CD4-positive, alpha-beta T cell (primary cell): Measurements from ENCODE around the gene TRIM43B. TPM values are rescaled to one million over a fixed set of nuclear protein-coding genes. Genes with fewer than 3 reads are reported as not detected.
"Not testable (repeated sequence)": the region's sequence is repeated elsewhere in the genome, so short reads cannot be mapped to it uniquely, and the experiment has no call there.

Experiments
- ATAC-seq: fragments of 200-7000 bp; cut with Tn5 transposase; one replicate; pipeline ENCODE4 v1.10.0; 2022; ENCODE audit warnings: mild to moderate bottlenecking; ENCODE audit not compliant: poor library complexity
- CTCF ChIA-PET: fragments of 350-600 bp; sonication (Branson Sonifier 250); formaldehyde crosslinking; loops from one replicate; lab custom pipeline; 2021; ENCODE audit warnings: antibody characterized with exemption, inconsistent platforms; lab: Charles Lee
- POLR2A ChIA-PET: fragments of 350-600 bp; sonication (Branson Sonifier 250); formaldehyde crosslinking; loops from one replicate; lab custom pipeline; 2021; ENCODE audit warnings: antibody characterized with exemption, inconsistent platforms; lab: Charles Lee
- DNase-seq, 14 experiments: peaks; one replicate each; pipeline ENCODE4 v3.0.0-alpha.2; 2013 to 2020; ENCODE audit warnings: mixed read lengths in 2 of 14
- H3K27ac ChIP-seq, 2 donors: one replicate each; pipeline versions ENCODE4 v1.5.1 to v1.7.0; 2013; ENCODE audit warnings: low read length in 2 of 2, low read depth in 1 of 2, mild to moderate bottlenecking in 1 of 2
- H3K27me3 ChIP-seq, 2 experiments: 1 replicate in 1 of 2; 2 replicates in 1 of 2; pipeline versions ENCODE4 v1.6.1 to v1.7.0; 2013; ENCODE audit warnings: low read length in 2 of 2, control low read depth in 1 of 2, mild to moderate bottlenecking in 1 of 2, moderate library complexity in 1 of 2; ENCODE audit not compliant: insufficient read depth in 2 of 2, control insufficient read depth in 1 of 2
- H3K36me3 ChIP-seq: one replicate; pipeline ENCODE4 v1.6.1; 2013; ENCODE audit warnings: low read length, control low read depth; ENCODE audit not compliant: insufficient read depth
- H3K4me1 ChIP-seq: one replicate; pipeline ENCODE4 v1.6.1; 2013; ENCODE audit warnings: low read length, control low read depth; ENCODE audit not compliant: insufficient read depth
- H3K4me3 ChIP-seq: one replicate; pipeline ENCODE4 v1.5.1; 2013; ENCODE audit warnings: mild to moderate bottlenecking, low read length, moderate library complexity
- H3K9me3 ChIP-seq, 2 experiments: 1 replicate in 1 of 2; 2 replicates in 1 of 2; pipeline versions ENCODE4 v1.6.1 to v1.7.0; 2013; ENCODE audit warnings: low read length in 2 of 2, mild to moderate bottlenecking in 2 of 2, control low read depth in 1 of 2, moderate library complexity in 1 of 2; ENCODE audit not compliant: control insufficient read depth in 1 of 2, insufficient read depth in 1 of 2
- H3K27ac Mint-ChIP-seq: one replicate; pipeline ENCODE4 v1.8.0; 2020; ENCODE audit warnings: mixed read lengths
- H3K27me3 Mint-ChIP-seq: one replicate; pipeline ENCODE4 v1.8.0; 2021; ENCODE audit warnings: mixed read lengths
- H3K36me3 Mint-ChIP-seq: one replicate; pipeline ENCODE4 v1.8.0; 2021; ENCODE audit warnings: low read depth, mixed read lengths
- H3K4me1 Mint-ChIP-seq: one replicate; pipeline ENCODE4 v1.8.0; 2021; ENCODE audit warnings: low read depth, mixed read lengths
- H3K4me3 Mint-ChIP-seq: one replicate; pipeline ENCODE4 v1.8.0; 2020; ENCODE audit warnings: mild to moderate bottlenecking, mixed read lengths
- H3K9me3 Mint-ChIP-seq: one replicate; pipeline ENCODE4 v1.8.0; 2020; ENCODE audit warnings: mixed read lengths
- intact Hi-C, 2 experiments: fragments of 100-400 bp; cut with DNase I in 1 of 2; cut with micrococcal nuclease in 1 of 2; formaldehyde crosslinking; loops; one replicate each; pipeline versions ENCODE4 v1.15.1 to v1.9.0; 2023 to 2025; cut with DNase I, micrococcal nuclease
- total RNA-seq, 174 experiments: library from RNA in 2 of 174; stranded (reverse) in 2 of 174; gene quantifications; one replicate each; pipeline ENCODE4 v1.2.3 and lab custom pipeline; 2021 to 2026
- TF ChIP-seq, protein P1 (sequence below): fragments of 200-600 bp; IDR thresholded peaks from one replicate; pipeline ENCODE4 v1.8.0; 2022; ENCODE audit warnings: antibody characterized with exemption, mild to moderate bottlenecking

Gene TRIM43B
- total RNA-seq, 2 experiments from 2014 or later = not detected

DNA sequence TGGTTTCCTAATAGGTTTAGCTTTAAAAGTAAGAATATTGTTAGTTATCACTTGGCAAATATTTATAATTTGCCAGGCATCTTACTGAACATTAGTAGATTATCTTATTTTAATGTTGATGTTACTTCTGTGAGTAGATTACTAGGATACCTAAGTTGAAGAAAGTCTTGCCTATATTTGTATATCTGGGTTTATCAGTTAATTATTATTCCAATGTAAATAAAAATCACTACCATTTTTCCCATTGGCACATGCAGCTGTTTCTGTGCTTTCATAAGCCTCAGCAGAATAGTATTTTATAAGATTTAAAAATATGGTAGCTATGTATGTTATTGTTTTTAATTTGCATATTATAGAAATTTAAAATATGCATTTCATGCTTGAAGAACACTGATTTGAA is 16.3 kb upstream of the TRIM43B start:
- no peaks in the 10 kb centered on the region for H3K36me3 ChIP-seq
- no peak overlapping the region for H3K27ac ChIP-seq
- DNase-seq = no peak
- CTCF ChIA-PET = no interaction called here
- H3K9me3 ChIP-seq = no peaks in the 10 kb centered on the region
- POLR2A ChIA-PET = no interaction called here
- Mint-ChIP-seq H3K27me3 (peaks cover 15% of the 10 kb centered on the region), H3K4me1 (no peaks in the 10 kb centered on the region), H3K27ac (no peak overlapping the region), H3K36me3 (no peaks in the 10 kb centered on the region), H3K9me3 (no peaks in the 10 kb centered on the region), H3K4me3 (no peak overlapping the region)
- no peak for ATAC-seq
- no peaks in the 10 kb centered on the region for H3K4me1 ChIP-seq
- H3K27me3 ChIP-seq = no peaks in the 10 kb centered on the region
- H3K4me3 ChIP-seq = no peak overlapping the region
- TF ChIP-seq, protein P1, sequence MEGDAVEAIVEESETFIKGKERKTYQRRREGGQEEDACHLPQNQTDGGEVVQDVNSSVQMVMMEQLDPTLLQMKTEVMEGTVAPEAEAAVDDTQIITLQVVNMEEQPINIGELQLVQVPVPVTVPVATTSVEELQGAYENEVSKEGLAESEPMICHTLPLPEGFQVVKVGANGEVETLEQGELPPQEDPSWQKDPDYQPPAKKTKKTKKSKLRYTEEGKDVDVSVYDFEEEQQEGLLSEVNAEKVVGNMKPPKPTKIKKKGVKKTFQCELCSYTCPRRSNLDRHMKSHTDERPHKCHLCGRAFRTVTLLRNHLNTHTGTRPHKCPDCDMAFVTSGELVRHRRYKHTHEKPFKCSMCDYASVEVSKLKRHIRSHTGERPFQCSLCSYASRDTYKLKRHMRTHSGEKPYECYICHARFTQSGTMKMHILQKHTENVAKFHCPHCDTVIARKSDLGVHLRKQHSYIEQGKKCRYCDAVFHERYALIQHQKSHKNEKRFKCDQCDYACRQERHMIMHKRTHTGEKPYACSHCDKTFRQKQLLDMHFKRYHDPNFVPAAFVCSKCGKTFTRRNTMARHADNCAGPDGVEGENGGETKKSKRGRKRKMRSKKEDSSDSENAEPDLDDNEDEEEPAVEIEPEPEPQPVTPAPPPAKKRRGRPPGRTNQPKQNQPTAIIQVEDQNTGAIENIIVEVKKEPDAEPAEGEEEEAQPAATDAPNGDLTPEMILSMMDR = no peak
- intact Hi-C loops = no loop called here

GRCh38 chr2:95492076-95492475 is 7.5 kb upstream of the TRIM43B start:
- H3K27me3 ChIP-seq, H3K27ac ChIP-seq, CTCF ChIA-PET, intact Hi-C loops, H3K4me1 Mint-ChIP-seq, DNase-seq, POLR2A ChIA-PET, H3K9me3 Mint-ChIP-seq, H3K36me3 Mint-ChIP-seq, H3K4me3 ChIP-seq, H3K36me3 ChIP-seq, H3K27ac Mint-ChIP-seq, ATAC-seq, H3K9me3 ChIP-seq, H3K4me3 Mint-ChIP-seq, H3K4me1 ChIP-seq: not testable (repeated sequence)
- H3K27me3 Mint-ChIP-seq = peaks cover 22% of the 10 kb centered on the region

- H3K27me3 Mint-ChIP-seq, H3K36me3 ChIP-seq, POLR2A ChIA-PET, ATAC-seq, H3K9me3 ChIP-seq, H3K9me3 Mint-ChIP-seq, H3K27ac Mint-ChIP-seq, H3K4me3 Mint-ChIP-seq, intact Hi-C loops, H3K36me3 Mint-ChIP-seq, H3K27me3 ChIP-seq, H3K4me1 Mint-ChIP-seq, H3K4me3 ChIP-seq, DNase-seq, CTCF ChIA-PET, H3K27ac ChIP-seq, H3K4me1 ChIP-seq: not testable (repeated sequence)
Observed at GRCh38 chr2:95475025-95475424, 9.5 kb downstream of the TRIM43B start.

DNA sequence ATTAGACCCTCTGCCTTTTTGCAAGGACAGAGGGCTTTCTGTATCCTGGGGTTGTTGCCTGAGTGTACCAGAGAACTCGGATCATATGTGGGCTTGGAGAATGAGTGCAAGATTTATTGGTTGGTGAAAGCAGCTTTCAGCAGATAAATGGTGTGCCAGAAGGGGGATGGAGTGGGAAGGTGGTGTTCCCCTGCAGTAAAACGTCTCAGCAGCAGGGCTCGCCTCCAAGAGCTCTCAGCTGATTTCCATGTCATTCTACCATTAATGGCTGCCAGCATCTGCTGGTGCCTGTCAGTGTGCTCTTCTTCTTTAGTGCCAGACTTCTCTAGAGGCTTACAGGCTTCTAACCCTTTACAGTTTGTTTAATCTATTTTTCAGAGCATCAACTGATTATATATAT is 16.6 kb downstream of the TRIM43B start:
- H3K27me3 Mint-ChIP-seq, H3K9me3 Mint-ChIP-seq, ATAC-seq: not testable (repeated sequence)

DNA sequence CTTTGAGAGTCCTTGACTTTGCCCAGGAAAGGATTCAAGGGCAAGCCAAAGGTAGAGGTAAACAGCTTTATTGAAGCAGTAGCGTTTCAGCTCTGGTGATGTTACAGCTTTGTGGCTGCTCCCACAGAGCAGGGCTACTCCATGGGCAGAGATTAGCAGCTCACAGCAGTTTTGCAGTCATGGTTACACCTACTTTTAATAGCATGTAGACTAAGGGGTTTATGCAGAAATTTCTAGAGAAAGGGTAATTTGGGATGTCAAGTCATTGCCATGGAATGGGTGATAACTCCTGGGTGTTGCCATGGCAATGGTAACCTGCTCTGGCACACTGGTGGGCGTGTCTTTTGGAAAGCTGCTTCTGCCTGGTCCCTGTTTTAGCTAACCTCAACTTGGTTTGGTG is 18.0 kb downstream of the TRIM43B start:
- H3K27ac Mint-ChIP-seq, H3K36me3 ChIP-seq, DNase-seq, H3K4me3 ChIP-seq, H3K9me3 Mint-ChIP-seq, H3K4me1 Mint-ChIP-seq, H3K36me3 Mint-ChIP-seq, H3K4me3 Mint-ChIP-seq, CTCF ChIA-PET, ATAC-seq, H3K27me3 Mint-ChIP-seq, H3K9me3 ChIP-seq, H3K4me1 ChIP-seq, intact Hi-C loops, POLR2A ChIA-PET, H3K27me3 ChIP-seq, H3K27ac ChIP-seq: not testable (repeated sequence)

More for the DNA sequence above, 16.6 kb downstream of the TRIM43B start:
- intact Hi-C loops, H3K27ac ChIP-seq, H3K27me3 ChIP-seq, DNase-seq, H3K4me3 ChIP-seq, H3K9me3 ChIP-seq, H3K4me1 ChIP-seq, H3K36me3 Mint-ChIP-seq, H3K27ac Mint-ChIP-seq, CTCF ChIA-PET, H3K36me3 ChIP-seq, POLR2A ChIA-PET, H3K4me3 Mint-ChIP-seq, H3K4me1 Mint-ChIP-seq: not testable (repeated sequence)

DNA sequence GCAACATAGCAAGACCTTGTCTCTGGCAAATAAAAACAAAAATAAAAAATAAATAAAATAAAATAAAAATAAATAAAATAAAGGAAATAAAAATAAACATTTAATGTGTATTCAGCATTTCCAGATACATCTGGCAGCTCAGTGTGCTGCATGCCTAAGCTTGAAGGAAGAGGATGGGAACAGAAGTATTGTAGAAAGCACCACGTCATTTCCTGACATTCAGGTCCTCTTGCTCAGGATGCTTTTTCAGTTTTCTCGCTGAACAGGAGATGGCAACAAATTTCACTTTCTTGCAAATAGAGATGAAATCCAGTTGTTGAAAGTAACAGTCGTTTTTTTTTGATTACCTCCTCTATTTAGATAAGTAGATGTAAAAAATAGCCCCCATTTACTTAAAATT is 21.3 kb downstream of the TRIM43B start:
- ATAC-seq, H3K9me3 ChIP-seq, H3K4me3 Mint-ChIP-seq, CTCF ChIA-PET, H3K4me3 ChIP-seq, H3K27me3 ChIP-seq, H3K27ac Mint-ChIP-seq, intact Hi-C loops, H3K36me3 Mint-ChIP-seq, H3K27me3 Mint-ChIP-seq, H3K36me3 ChIP-seq, DNase-seq, POLR2A ChIA-PET, H3K27ac ChIP-seq, H3K9me3 Mint-ChIP-seq, H3K4me1 ChIP-seq, H3K4me1 Mint-ChIP-seq: not testable (repeated sequence)

DNA sequence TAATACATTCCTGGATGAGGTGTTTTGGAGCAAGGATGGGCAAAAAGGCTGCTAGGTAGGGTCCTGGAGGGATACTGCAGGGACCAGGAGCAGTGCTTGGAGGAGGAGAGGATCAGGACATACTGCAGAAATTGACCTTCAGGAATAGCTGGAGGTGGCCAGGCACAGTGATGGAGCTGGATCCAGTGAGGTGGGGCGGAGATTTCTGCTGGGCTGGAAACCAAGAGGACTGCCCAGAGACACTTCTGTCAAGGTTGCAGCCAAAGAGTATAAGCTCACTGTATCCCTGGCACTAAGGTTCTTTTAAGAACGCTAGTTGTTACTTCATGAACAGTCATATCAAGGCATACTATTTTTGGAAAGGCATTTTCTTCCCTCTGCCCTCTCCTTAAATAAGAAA is 39.2 kb downstream of the TRIM43B start:
- POLR2A ChIA-PET, H3K36me3 ChIP-seq, DNase-seq, intact Hi-C loops, H3K27ac Mint-ChIP-seq, H3K4me3 Mint-ChIP-seq, H3K27me3 ChIP-seq, H3K27ac ChIP-seq, CTCF ChIA-PET, H3K36me3 Mint-ChIP-seq, H3K4me1 Mint-ChIP-seq, H3K4me1 ChIP-seq, H3K9me3 ChIP-seq, H3K9me3 Mint-ChIP-seq, H3K27me3 Mint-ChIP-seq, ATAC-seq, H3K4me3 ChIP-seq: not testable (repeated sequence)
